ENCODE measurements around the gene CDH4.
"Not testable (repeated sequence)": the region's sequence is repeated elsewhere in the genome, so short reads cannot be mapped to it uniquely, and the experiment has no call there.

Gene CDH4

DNA sequence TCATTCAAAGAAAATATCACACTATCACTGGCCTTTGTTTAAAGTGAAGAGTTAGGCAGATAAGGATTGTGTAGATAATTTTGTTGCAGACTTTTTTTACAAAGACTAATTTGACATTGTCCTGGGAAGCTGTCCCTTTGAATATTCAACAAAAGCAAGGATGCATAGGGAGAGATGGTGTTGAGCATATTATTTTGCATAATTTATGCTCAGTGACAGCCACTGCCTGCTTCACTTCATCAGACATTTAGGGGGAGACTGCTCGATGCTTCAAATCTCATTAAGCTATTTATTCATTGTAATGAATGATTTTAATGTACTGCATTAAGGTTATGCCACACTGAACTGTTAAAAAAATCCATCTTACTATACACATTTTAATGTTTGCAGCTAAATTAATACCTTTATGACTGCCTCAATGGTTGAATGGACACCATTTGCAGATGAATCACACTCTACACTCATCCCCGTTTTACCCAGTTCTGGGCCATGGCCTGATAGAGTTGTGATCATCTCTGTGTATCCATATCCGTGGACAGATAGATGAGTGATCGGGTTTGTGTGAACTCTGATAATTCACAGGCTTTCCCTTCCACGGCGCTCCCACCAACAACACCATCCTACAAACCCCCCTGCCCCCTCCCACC lies 128.0 kb downstream of the CDH4 start:
- DNase-seq (ENCODE audit: low read depth in 1 of 2, low spot score in 1 of 2) = no peak

DNA sequence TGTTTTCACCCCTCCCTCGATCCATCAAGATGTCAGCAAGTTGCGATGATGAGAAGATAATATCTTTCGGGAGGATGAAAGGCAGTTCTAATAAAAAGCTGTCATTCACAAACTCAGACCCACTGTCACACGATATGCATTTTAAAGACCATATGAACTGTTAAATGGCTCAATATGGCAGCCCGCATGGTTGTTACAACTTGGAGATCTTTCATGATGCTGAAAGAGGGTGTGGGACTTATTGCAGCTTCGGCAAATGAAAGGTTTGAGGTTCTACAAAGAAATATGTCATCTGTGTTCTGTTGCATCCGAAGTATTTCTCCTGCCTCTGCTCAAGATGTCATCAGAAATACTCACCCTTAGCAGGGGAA lies 128.5 kb downstream of the CDH4 start:
- DNase-seq (ENCODE audit: low read depth in 1 of 2, low spot score in 1 of 2) = no peak

DNA sequence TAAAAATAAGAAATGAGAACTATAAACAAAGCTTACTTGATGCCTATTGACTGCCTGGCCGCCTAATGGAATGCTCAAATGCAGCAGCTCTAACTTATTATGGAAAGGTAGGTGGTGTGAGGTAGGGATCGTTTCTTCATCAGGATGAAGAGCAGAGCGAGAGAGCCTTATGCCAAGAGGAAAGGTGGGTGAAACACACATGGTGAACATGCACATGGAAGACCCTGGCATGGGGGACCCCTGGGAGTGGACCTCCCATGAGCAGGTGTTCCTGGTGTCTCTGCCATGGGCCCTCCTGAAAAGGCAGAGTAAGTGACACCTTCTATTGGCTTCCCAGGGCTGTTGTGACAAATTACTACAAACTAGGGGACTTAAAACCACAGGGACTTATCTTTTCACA lies 130.1 kb downstream of the CDH4 start:
- DNase-seq (ENCODE audit: low read depth in 1 of 2, low spot score in 1 of 2) = no peak

DNA sequence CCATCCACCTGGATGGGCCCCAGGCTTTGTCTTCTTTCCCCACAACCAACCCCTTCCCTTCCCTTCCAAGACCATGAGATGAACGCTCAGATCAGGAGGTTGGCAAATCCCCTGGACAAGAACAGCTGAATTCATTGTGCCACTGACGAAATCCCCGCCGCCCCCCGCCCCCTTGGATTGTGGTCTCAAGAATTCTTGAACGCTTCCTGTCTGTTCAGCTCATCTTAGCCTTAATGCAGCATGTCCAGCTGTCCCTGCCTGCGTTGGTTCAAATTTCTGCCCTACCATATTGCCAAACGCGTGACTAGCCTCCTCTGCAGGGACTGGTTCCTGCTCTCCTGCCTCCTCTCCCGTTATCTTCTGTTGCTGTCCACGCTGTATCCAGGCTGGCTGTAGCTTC lies 133.2 kb downstream of the CDH4 start:
- no peak for DNase-seq (ENCODE audit: low read depth in 1 of 2, low spot score in 1 of 2)

DNA sequence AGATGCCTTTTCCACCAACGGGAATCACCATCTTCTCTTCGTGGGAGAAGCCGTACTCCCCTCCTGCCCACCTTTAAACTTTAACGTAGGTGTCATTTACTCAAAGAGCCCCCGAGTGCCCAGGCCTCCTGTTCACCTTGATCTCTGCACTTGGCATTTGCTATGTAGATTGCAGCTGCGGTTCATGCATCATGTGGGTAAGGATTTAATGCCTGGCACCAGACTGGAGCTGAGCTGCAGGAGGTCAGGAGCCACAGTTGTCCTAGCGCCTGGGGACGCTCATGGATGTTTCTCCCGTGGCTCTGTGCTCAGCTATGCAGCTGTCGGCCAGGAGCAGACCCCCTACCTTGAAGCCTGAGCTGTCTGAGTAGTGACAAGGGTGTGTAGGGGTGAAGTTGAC lies 133.7 kb downstream of the CDH4 start:
- no peak for DNase-seq (ENCODE audit: low read depth in 1 of 2, low spot score in 1 of 2)

DNA sequence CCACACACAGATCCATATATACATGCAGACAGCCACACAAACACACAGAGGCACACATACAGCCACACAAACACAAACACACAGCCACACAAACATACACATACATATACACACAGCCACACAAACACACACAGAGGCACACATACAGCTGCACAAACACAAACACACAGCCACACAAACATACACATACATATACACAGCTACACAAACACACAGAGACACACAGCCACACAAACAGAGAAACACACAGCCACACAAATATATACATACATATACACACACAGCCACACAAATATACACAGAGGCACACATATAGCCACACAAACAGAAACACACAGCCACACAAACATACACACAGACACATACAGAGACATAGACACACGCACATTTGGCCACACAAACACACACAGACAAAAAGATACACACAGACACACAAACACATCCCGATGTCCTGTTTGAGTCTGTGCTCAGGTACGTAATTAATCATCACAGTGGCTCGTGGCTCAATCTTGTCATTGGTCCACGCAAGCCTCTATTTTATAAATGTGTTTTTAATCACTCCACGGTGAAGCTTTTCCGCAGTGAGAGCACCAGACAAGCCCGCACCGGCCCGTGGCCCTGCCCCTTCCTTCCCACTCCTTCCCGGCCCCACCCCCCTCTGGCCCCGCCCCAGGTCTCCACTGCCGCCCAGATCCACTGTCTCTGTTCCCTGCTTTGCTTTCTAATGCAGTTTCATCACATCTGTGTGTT lies 135.3 kb downstream of the CDH4 start:
- no peak for DNase-seq (ENCODE audit: low read depth in 1 of 2, low spot score in 1 of 2)

DNA sequence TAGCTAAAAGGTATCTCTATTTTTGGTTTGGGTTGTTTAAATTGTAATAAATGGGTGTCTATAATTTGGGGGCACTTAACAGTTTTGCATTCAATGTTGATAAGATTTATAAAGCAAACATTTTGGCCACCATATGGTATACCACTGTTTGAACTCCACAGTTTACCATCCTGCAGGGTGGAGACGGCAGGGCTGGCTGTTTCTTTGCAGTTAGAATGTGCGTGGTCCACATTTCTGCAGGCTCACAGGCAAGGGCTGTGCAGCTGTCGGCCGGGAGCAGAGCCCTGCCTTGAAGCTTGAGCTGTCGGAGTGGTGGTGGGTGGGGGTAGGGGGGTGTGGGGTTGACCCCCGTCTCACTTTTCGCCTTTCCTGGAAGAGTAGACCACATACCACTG lies 135.9 kb downstream of the CDH4 start:
- no peak for DNase-seq (ENCODE audit: low read depth in 1 of 2, low spot score in 1 of 2)

DNA sequence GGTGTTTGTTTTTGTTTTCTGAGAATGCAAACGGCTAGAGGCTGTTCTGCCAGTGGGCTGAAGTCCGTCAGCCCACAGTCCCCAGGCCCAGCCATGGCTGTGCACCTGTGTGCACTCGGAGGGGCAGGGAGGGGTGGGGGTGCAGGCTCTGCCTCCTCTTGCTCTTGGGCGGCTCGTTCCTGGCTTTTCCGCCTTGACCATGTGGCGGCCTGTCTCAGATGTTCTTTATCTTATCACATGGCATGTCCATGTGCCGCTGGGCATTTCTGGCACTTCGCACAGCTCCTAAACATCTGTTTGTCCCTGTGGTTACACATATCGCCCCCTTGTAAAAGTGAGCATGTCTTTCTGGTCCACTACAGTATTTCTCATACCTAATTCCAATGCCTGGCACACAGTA lies 137.0 kb downstream of the CDH4 start:
- no peak for DNase-seq (ENCODE audit: low read depth in 1 of 2, low spot score in 1 of 2)

DNA sequence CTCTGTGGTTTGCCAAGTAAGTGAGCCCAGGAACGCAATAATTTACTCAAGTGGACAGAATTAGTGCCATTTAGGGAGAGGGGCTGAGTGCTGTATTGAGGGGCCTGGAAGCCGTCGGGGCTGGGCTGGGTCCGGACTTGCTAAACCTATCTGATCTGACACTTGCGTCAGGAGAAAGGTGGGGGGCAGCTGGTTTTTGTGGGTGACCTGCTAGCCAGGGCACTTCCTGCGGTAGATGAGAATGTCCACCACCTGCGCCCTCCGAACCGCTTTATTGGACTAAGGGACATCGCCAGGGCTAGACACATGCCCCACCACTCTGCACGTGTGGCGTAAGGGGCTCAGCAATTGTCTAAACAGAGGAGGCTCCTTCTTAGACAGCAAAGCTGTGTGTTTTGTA lies 139.1 kb downstream of the CDH4 start:
- no peak for DNase-seq (ENCODE audit: low read depth in 1 of 2, low spot score in 1 of 2)

DNA sequence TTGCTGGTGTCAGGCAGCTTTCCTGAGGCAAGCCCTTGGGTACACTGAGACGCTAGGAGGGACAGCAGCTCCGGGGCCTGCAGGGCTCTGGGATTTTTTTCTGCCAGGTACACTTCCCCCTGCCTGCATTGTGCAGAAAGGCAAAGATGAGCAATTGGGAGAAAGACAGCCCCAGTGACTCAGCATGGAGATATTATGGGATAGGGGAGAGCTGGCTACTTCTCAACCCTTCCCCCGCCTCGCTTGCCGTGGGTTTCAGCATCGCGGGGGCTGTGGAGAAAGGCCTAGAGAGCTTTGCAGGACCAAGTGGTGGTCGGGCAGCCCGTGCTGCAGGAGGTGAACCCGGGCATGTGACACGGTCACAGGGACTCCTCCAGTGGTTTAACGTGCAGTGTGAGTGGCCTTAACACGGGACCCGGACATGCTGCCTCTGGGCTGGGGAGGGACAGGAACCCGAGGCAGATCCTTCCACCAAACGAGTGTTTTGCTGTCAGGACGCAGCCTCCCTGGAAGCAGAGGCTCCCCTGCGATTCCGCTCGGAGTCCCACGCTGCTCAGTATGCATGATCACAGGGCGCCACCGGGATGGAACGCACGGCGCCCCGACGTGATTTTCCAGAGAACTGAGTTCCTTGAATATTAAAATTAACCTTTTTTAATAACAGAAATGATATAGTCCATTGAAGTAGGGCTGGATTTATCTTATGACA lies 139.9 kb downstream of the CDH4 start:
- DNase-seq (ENCODE audit: low read depth in 1 of 2, low spot score in 1 of 2) = no peak

DNA sequence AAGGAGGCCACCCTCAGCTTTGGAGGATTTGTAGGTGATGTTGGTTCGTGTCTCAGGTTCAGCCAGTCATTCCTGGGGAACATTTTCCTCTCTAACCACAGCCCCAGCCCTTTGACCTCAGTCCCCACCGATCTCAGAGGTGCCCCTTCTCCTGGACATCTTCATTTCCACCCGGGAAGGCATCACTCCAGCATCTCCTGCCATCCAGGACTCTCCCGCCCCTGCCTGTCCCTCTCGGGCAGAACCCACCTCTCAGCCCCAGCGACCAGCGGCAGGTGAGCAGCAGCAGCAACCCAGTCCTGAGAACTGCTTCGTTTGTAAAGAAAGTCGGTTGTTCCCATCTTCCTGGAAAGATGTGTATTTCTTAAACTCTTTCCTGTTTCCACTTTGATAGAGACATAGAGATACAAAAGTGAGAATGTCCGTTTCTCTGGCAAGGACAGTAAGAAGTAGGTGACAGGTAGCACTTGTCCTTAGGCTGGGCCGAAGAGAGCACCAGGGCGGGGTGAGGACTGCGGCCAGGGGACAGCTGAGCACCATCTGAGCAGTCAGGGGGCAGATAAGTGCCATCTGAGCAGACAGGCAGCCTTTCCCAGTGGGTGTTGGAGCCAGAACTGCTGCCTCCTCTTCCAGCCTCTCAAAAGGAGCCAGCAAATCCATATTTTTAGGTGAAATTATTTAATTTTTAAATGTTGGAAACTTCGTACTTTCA lies 142.2 kb downstream of the CDH4 start:
- DNase-seq (ENCODE audit: low read depth in 1 of 2, low spot score in 1 of 2) = no peak

DNA sequence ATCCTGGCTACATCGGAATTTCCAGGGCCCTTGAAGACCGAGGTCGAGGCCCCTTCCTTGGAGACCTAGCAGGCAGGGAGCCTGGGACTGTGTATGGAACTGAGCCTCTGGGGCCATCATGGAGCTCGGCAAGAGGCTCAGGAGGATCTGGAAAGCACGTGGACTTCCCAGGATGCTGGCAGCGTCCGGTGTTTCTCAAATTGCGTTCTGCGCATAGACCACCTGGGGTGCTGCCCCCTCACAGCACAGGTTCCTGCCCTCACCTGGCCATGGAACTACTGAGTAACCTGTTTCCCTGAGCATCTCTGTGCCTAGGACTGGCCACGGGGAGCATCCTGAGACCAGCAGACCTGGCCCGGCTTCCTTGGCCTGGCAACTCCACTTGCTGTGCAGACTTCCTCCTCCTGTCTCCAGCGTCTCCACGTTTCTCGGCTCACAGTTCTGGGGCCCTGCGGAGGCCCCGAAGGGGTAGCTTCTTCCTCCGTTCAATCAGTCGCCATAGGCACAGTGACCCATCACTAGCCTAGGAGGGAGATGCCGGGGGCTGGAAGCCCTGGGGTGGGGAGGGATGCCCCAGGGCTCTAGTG lies 144.3 kb downstream of the CDH4 start:
- DNase-seq (ENCODE audit: low read depth in 1 of 2, low spot score in 1 of 2) = no peak

DNA sequence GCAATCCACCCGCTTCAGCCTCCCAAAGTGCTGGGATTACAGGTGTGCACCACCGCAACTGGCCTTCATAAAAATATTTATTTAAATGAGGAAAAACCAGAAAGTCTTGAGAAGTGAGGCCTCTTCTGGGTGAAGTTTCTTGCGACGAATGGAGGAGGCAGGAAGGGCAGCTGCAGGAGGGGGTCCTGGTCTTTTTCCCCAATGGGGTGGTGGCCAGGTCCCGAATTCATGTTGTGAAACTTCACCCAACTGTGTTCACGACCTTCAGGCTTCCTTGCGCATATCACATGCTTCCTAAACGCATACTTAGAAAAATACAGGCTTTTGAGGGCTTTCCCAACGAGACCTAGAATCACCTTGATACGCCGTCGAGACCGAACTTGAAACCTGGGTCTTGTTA lies 145.1 kb downstream of the CDH4 start:
- DNase-seq (ENCODE audit: low read depth in 1 of 2, low spot score in 1 of 2) = no peak

DNA sequence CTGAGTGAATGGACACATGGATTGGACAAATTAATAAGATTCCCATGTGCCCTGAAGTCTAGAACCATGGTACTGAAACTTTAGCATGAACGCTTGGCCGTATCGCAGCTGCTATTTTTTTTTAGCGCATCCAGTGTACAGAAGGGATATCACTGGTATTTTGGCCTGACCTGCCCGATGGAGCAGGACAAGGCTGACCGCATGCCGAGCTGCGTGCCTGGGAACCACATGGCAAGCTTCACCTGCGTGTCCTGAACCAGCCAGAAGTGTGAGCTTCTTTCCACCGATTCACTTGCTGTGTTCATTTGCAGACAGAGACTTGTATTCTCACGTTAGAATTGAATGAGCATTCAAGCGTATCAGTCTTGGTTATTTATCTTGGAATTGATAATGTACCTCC lies 145.7 kb downstream of the CDH4 start:
- no peak for DNase-seq (ENCODE audit: low read depth in 1 of 2, low spot score in 1 of 2)

DNA sequence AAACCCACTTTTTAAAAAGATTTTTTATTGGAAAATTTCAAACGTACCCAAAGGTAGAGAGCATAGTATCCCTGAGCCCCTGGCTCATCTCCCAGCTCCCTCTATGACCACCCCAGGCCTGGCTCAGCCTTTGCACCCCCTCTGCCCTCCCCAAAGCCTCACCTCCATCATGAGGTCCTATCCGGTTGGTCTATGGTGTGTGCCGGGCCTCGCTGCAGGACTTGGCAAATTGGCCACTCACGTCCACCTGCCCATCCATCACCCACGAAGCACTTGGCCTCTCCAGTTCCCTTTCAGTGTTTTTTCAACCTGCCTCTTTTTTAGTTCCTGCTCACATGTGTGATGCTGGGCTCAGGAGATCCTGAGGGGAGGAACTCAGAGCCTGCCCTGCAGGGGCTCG lies 147.4 kb downstream of the CDH4 start:
- DNase-seq (ENCODE audit: low read depth in 1 of 2, low spot score in 1 of 2) = no peak

DNA sequence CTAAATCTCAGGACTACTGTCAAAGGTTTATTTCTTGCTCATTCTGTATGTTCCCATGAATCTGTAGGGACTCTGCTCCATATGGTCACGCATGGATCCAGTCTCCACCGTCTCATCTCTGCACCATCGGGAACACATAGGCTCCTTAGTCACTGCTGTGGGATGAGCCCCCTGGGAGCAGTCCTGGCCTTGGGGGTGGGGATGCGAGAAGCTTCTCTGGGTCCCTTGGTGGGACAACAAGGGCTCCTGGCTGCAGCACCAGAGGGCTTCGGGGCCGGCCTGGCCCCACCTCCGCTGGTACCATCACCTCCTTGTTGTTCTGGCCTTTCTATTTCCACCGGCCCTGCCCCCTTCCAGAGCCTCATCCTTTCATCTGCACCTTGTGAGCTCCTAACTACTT lies 148.4 kb downstream of the CDH4 start:
- no peak for DNase-seq (ENCODE audit: low read depth in 1 of 2, low spot score in 1 of 2)

DNA sequence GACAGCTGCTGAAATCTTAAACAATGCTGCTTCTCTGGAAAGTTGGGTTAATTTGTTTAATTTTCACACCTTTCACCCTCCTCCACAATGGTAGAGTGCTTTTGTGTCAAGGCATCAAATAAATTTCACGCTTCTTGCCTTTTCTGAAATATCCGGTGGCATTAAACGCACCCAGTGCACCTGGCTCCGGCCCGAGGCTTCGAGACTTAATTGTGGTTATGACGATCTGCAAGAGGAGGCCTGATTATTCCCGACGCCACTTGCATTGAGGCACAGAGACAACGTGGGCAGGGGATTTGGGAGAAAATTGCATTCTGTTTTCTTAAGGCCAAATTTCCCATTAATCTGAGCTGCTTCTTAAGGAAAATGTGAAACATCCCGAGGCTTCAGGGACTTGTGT lies 152.2 kb downstream of the CDH4 start:
- DNase-seq (ENCODE audit: low read depth in 1 of 2, low spot score in 1 of 2) = no peak

DNA sequence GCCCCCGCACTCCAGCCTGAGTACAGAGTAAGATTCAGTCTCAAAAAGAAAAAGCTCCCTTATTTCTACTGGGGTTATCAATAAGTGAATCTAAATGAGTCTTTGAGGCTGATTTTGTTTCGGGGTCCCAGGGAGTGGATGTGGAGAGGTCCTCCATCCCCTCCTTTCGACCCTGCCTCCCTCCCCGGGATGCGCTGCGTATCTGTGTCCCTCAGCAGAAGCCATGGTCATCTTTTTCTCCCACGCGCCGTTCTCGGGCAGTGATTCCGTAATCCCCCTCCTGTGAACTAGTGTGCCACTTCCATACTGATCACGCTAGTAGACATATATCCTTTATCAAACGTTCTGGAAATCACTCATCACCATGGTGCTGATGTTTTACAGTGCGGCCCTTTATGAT lies 152.9 kb downstream of the CDH4 start:
- DNase-seq (ENCODE audit: low read depth in 1 of 2, low spot score in 1 of 2) = no peak

DNA sequence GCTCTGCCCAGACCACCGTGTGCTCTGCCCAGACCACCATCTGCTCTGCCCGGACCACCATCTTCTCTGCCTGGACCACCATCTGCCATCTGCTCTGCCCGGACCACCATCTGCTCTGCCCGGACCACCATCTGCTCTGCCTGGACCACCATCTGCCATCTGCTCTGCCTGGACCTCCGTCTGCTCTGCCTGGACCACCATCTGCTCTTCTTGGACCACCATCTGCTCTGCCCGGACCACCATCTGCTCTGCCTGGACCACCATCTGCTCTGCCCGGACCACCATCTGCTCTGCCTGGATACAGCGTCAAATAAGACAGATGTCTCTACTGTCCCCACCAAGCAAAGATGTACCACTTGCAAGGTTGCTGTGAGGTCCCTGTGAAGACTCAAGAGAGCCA lies 154.7 kb downstream of the CDH4 start:
- DNase-seq (ENCODE audit: low read depth in 1 of 2, low spot score in 1 of 2) = not testable (repeated sequence)

DNA sequence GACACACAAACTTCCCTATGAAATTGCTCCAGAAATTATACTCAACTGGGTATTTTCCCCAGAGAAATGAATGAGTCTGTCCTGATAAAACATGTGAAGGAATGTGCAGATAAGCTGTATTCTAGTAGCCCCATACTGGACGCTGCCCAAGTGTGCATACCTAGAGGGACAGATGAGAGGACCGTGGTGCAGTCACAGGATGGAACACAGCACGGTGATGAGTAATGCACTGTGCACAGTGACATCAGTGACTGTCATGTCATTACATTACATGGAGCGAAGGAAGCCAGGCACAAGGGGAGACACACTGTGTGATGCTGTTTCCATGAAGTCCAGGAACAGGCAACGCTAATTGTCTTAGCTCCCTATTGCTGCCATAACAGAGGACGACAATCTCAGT lies 155.5 kb downstream of the CDH4 start:
- no peak for DNase-seq (ENCODE audit: low read depth in 1 of 2, low spot score in 1 of 2)

DNA sequence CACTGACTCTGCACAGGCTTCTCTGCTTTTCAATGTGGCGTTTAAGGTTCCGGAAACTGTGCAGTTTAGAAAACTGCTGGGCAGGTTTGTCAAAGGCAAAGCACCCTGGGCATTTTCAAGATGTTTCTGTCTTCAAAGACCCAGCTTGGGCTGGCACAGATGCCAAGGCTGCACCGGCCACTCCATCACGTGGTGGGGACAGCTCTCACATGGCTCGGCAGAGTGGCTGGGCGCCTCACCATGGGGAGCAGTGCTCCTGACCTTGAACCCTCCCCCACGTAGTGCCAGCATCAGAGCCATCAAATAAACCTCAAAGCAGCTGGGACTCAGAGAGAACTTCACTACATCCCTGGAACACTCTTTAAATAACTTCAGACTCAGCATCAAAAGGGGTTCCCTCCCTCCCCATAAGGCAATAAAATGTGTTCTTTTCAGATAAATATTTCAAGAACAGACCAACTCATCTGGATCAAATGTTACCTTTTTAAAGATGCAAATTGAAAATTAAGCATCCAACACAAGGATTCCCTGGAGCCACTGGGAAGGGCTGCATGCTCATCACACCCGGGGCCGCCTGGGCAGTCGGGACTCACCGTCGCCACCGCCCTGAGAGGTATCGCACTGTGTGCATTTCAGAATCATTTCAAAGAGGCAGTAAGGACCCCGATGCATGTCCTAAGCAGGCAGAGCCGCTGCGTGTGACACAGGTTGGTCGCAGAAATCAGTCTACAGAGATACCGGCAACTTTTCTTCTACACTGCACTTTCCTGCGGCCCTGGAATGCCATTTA lies 157.1 kb downstream of the CDH4 start:
- no peak for DNase-seq (ENCODE audit: low read depth in 1 of 2, low spot score in 1 of 2)

All from stimulated activated CD4-positive, alpha-beta T cell treated with anti-CD3 and anti-CD28 coated beads, Interleukin-15, amount 100 ng/mL, for 1 hour (primary cell).